Stomach smooth muscle (tissue), 2 donors: Measurements from ENCODE around the gene MED12L.

ENCODE experiments used
- H3K27ac ChIP-seq: one replicate; pipeline ENCODE4 v1.7.0; 2013; ENCODE audit warnings: mild to moderate bottlenecking, low read length, inconsistent platforms
- H3K27me3 ChIP-seq, 2 donors: one replicate each; pipeline ENCODE4 v1.7.0; 2013; ENCODE audit warnings: low read length in 2 of 2; ENCODE audit not compliant: insufficient read depth in 2 of 2, control insufficient read depth in 1 of 2
- H3K36me3 ChIP-seq, 2 donors: one replicate each; pipeline ENCODE4 v1.7.0; 2013; ENCODE audit warnings: low read length in 2 of 2; ENCODE audit not compliant: control insufficient read depth in 2 of 2, insufficient read depth in 2 of 2
- H3K4me1 ChIP-seq: one replicate; pipeline ENCODE4 v1.7.0; 2013; ENCODE audit warnings: low read length; ENCODE audit not compliant: control insufficient read depth, insufficient read depth
- H3K4me3 ChIP-seq, 2 donors: one replicate each; pipeline ENCODE4 v1.7.0; 2013; ENCODE audit warnings: low read length in 2 of 2
- H3K9ac ChIP-seq, 2 donors: one replicate each; pipeline ENCODE4 v1.7.0; 2013; ENCODE audit warnings: low read length in 2 of 2, mild to moderate bottlenecking in 1 of 2
- H3K9me3 ChIP-seq, 2 donors: one replicate each; pipeline ENCODE4 v1.7.0; 2013; ENCODE audit warnings: low read length in 2 of 2; ENCODE audit not compliant: control insufficient read depth in 2 of 2
- donor health status: healthy.
- donor health status: Pancreatic carcinoma.

Gene MED12L

DNA sequence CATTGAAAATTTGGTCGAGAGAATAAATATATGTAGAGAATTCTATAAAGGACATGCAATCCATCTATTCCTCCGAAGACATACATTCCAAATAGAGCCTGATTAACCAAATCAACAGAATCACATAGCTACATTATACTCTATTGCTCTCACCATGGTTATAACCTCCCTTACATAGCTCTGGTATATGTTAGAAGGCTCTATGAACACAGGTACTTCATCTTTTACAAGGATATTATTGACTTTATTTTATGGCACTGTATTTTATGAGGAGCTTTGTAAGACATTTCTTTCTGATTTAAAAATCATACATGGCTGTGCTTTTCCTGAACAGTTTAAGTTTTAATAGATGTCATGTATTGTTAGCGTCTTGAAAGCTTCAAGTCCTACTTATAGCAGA, 370.6 kb downstream of the MED12L start:
- H3K4me1 ChIP-seq, result no peaks in the 10 kb centered on the region

DNA sequence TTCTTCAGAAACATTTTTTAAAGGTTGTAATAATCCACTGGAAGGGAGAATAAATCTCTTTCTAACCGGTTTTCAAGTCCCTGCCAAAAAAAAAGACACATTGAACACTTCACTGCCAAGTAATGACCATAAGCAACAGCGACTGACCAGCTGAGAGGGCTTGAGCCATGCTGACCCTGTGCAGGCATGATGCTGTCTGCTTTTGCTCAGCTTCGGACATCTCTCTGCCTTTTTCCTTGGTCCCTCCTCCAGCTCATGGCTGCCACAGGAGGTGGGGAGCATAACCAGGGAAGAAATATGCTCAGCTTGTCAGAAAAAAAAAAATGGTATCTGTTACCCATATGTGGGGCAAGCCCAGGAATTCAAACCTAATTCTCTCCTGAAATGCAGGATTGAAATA, 373.9 kb downstream of the MED12L start:
- Histone ChIP-seq H3K9ac (no peak overlapping the region), H3K9me3 (no peaks in the 10 kb centered on the region), H3K27me3 (peaks cover 5 to 9% of the 10 kb centered on the region in 2 donors), H3K36me3 (no peaks in the 10 kb centered on the region), H3K4me1 (no peaks in the 10 kb centered on the region), H3K4me3 (peak overlapping the region in 1 of 2 donors; percentile 16), H3K27ac (no peak overlapping the region)

More for the DNA sequence above, 370.6 kb downstream of the MED12L start:
- peaks cover 3 to 6% of the 10 kb centered on the region in 2 donors for H3K27me3 ChIP-seq
- H3K9me3 ChIP-seq, result no peaks in the 10 kb centered on the region
- H3K36me3 ChIP-seq, result no peaks in the 10 kb centered on the region
- H3K27ac ChIP-seq, result no peak overlapping the region
- no peak overlapping the region for H3K4me3 ChIP-seq
- no peak overlapping the region for H3K9ac ChIP-seq

DNA sequence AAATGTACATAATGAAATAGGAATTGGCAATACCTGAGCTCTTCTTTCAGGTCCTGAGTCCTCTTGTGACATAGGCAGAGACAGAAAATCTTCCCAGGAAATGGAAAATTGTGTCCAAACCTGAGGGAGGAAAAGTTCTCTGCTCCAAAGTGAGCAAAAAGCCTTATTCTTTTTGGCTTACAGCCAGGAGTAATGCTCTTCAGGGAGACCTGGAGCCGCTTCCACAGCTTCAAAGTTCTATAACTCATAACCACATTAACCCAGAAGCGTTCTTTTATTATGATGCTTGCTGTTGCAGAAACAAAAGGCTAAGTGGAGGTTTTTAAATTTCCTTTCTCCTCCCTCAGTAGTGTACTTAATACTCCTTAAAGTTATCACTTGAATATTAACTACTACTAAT, 374.8 kb downstream of the MED12L start:
- Histone ChIP-seq H3K27me3 (peaks cover 5 to 9% of the 10 kb centered on the region in 2 donors), H3K9ac (no peak overlapping the region), H3K9me3 (no peaks in the 10 kb centered on the region), H3K4me1 (no peaks in the 10 kb centered on the region), H3K4me3 (peak overlapping the region; percentile 58 to 69), H3K36me3 (no peaks in the 10 kb centered on the region), H3K27ac (no peak overlapping the region)

DNA sequence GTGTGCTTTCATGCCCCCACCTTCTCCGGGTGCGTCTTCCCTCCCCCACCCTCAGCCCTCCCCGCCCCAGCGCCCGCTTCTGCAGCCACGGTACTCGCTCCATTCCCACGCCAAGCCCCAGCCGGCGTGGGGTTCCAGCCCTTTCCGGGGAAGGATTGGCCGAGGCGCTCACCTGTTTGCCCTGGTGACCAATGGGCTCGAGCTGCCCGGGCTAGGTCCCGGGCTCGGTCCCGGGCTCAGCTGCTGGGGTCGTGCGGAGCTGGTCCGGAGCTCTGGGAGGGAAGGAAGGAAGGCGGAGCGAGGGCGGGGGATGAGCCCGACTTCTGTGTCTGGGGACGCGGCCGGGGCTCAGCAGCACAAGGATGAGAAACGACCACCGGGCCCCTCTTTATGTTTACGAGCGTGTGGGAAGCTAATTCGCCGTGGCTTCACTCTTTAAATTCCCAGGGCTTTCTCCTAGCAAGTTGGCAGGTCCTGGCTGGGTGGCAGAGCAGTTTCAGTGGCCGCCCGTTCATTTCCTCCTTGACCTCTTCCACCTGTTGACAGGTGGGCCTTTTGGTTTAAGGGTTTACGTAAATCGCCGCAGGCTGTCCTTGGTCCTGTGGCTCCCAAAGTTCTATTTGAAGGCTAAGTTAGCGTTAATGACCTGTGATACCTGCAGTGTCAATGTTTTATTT, 375.4 kb downstream of the MED12L start, which contains the start of gene IGSF10:
Gene IGSF10 (minus strand): TSS at position 288 of the 677 bp plus-strand sequence. CDS start 2,352 bp downstream, outside the sequence.
- H3K9me3 ChIP-seq, result no peaks in the 10 kb centered on the region
- H3K9ac ChIP-seq, result no peak within 1 kb of the TSS
- H3K27me3 ChIP-seq, result peaks cover 5 to 9% of the 10 kb centered on the region in 2 donors
- peak within 1 kb of the TSS; percentile 58 to 69 for H3K4me3 ChIP-seq
- no peak within 1 kb of the TSS for H3K27ac ChIP-seq
- no peaks in the 10 kb centered on the region for H3K4me1 ChIP-seq
- no peaks in the 10 kb centered on the region for H3K36me3 ChIP-seq

DNA sequence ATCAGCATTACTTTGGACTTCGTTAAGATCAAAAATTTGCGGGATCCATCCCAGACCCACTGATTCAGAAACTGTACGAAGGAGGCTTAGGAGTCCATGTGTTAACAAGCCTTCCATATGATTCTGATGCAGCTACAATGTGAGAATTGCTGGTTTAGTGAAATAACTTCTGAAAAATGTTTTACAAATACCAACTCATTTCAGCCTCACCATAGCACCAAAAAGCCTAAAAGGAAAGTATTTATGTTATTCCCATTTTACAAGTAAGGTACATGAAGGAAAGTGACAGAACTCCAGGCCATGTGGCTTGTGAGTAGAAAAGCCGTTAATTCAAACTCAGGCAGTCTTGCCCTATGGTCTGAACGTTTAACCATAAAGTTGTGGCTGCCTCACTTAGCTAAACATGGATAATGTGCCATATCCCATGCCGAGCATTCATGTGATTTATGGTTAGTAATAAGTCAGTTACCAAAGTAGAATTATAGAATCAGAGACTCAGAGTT, 376.9 kb downstream of the MED12L start:
- H3K27me3 ChIP-seq, result peaks cover 5 to 9% of the 10 kb centered on the region in 2 donors

DNA sequence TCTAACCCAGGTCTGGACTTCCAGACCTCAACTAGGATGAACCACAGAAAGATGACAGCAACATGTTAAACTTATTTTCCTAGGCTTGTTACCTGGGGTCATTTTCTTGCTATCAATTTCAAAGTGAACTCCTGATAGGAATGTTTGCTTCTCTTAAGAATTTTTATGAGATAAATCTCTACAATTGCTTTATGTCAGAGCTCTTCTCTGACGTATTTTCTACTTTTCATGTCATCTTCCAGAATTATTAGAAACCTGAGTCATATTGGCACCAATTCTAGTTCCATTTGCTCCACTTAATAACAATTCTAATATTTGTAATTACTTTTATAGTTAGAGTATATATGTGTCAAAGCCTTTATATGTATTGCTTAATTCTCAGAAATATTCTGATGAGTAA, 377.5 kb downstream of the MED12L start:
- Histone ChIP-seq H3K36me3 (no peaks in the 10 kb centered on the region), H3K9ac (no peak overlapping the region), H3K4me3 (no peak overlapping the region), H3K27ac (no peak overlapping the region), H3K4me1 (no peaks in the 10 kb centered on the region), H3K9me3 (no peaks in the 10 kb centered on the region), H3K27me3 (peaks cover 5 to 9% of the 10 kb centered on the region in 2 donors)

More for the DNA sequence above, 376.9 kb downstream of the MED12L start:
- Histone ChIP-seq H3K27ac (no peak overlapping the region), H3K4me3 (no peak overlapping the region), H3K9me3 (no peaks in the 10 kb centered on the region), H3K4me1 (no peaks in the 10 kb centered on the region), H3K36me3 (no peaks in the 10 kb centered on the region), H3K9ac (no peak overlapping the region)

DNA sequence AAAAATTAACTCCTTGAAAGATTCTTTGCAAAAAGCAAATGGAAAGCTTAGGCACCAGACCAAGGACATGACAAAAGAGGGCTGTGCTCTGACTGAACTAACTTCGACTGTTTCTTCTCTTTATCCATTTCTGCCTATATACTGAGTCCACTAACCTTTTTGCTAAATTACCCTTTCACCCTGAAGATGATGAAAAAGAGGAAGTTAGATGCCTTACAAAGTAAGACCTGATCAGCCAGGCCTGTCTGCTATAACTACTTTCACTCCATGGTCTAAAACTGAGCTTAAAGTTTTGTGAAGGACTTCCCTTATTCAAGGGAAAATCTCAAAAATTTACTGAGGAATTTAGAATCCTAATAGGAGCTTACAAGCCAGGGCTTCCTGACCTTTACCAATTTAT, 381.6 kb downstream of the MED12L start:
- H3K9me3 ChIP-seq, result no peaks in the 10 kb centered on the region
- no peaks in the 10 kb centered on the region for H3K27me3 ChIP-seq
- no peaks in the 10 kb centered on the region for H3K36me3 ChIP-seq
- no peaks in the 10 kb centered on the region for H3K4me1 ChIP-seq
- H3K27ac ChIP-seq, result no peak overlapping the region
- H3K9ac ChIP-seq, result no peak overlapping the region
- no peak overlapping the region for H3K4me3 ChIP-seq

DNA sequence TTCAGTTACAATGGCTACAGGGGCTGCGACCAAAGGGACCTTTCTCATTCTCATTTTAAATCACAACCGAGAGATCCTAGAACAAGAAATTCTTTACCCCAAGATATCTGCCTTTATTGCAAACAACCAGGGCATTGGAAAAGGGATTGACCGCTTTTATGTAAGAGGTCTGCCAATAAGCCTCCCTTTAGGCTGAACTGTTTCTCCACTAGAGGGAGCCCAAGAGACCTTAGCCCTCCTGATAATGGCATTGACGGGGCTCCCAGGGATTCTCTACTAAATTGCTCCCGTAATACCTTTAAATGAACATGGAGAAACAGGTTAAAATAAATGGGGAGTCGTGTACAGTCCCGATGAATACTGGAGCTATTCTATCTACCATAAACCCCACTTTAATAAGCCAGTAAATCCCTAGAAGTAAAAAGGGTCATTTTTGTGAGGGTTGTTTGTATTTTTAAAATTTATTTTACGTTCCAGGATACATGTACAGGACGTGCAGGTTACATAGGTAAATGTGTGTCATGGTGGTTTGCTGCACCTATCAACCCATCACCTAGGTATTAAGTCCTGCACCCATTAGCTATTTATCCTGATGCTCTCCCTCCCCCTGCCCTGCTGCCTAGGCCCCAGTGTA, 382.9 kb downstream of the MED12L start:
- no peak overlapping the region for H3K27ac ChIP-seq
- H3K27me3 ChIP-seq, result no peaks in the 10 kb centered on the region
- no peak overlapping the region for H3K9ac ChIP-seq
- H3K4me3 ChIP-seq, result no peak overlapping the region
- H3K36me3 ChIP-seq, result no peaks in the 10 kb centered on the region
- no peaks in the 10 kb centered on the region for H3K9me3 ChIP-seq
- no peaks in the 10 kb centered on the region for H3K4me1 ChIP-seq

DNA sequence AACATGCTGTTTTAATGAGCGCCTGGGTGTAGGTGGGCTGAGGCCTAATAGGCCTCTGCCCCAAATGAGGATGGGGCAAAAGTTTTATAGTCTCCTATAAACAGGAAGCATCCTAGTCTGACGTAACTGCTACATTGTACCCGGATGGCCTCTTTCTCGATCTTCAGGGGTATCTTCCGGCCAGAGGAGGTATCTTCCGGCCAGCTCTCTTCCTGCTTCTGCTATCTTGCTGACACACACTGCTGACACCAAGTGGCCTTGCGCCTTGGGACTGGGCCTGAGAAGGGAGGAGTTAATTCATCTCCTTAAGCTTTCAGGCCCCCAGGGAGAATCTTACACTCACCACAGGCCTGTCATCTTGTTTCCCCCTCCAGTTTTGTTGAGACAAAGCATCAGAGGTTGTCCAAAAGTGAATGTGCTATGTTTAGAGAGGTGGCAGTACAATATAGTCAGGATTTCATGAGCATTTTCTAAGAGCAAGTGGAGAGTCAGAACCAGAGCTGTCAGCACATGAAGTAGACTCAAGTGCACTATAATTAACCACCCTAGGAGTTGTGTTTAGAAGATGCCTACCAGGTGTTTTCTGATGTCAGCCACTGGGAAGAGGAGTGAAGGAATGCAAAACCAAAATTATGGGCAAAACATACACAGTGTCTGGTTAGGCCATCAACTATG, 391.0 kb downstream of the MED12L start:
- Histone ChIP-seq H3K9ac (no peak overlapping the region), H3K9me3 (peaks cover 0 to under 1% of the 10 kb centered on the region in 2 donors), H3K27me3 (no peaks in the 10 kb centered on the region), H3K4me1 (no peaks in the 10 kb centered on the region), H3K4me3 (no peak overlapping the region), H3K27ac (no peak overlapping the region), H3K36me3 (no peaks in the 10 kb centered on the region)

DNA sequence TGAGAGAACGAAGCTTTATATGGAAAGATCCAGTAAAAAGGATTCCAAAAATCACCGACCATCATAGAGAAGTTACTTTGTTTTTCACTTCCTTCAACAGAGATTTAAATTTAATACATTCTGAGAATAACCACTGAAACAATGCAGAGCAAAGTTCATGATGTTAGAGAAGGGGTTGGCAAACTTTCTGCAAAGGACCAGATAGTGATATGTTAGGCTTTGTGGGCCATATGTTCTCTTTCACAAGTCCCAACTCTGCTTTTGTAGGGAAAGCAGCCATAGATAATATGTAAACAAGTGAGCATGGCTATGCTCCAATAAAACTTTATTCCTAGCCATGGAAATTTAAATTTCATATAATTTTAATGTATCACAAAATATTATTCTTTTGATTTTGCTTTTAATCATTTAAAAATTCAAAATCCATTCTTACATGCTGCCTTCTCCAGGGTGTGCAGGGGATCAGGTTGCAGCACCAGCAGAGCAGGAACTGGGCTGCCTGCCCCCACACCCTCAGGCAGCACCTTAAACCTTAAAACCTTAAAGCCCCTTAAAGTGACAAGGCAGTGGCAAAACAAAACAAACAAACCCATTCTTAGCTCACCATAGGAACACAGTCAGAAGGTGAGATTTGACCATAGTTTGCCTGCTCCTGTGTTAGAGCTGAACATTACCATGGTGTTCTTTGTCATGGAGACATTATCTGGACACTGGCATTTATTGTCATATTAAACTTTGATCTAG, 392.3 kb downstream of the MED12L start:
- no peaks in the 10 kb centered on the region for H3K4me1 ChIP-seq
- H3K27me3 ChIP-seq, result no peaks in the 10 kb centered on the region
- no peak overlapping the region for H3K27ac ChIP-seq
- H3K9me3 ChIP-seq, result peaks cover 3 to 4% of the 10 kb centered on the region in 2 donors
- H3K36me3 ChIP-seq, result no peaks in the 10 kb centered on the region
- no peak overlapping the region for H3K9ac ChIP-seq
- H3K4me3 ChIP-seq, result no peak overlapping the region
